Activated T-cell treated with anti-CD3 and anti-CD28 coated beads, Interleukin-2, amount 50 U/mL, for 4 hours (primary cell): ENCODE data around the gene XPNPEP1. TPM values are rescaled to one million over a fixed set of nuclear protein-coding genes. Genes with fewer than 3 reads are reported as not detected.

ENCODE experiments used
- ATAC-seq, 2 donors: fragments of 200-7000 bp; cut with Tn5 transposase; one replicate each; pipeline ENCODE4 v1.10.0; 2021
- DNase-seq: peaks from one replicate; pipeline ENCODE4 v3.0.0-alpha.2; 2020
- H3K27me3 Mint-ChIP-seq: one replicate; pipeline ENCODE4 v1.8.0; 2021; ENCODE audit warnings: low read depth, mixed read lengths
- H3K36me3 Mint-ChIP-seq: one replicate; pipeline ENCODE4 v1.8.0; 2022; ENCODE audit warnings: mixed read lengths; ENCODE audit not compliant: insufficient read depth
- H3K4me1 Mint-ChIP-seq: one replicate; pipeline ENCODE4 v1.8.0; 2021; ENCODE audit warnings: low read depth, mixed read lengths
- H3K4me3 Mint-ChIP-seq: one replicate; pipeline ENCODE4 v1.8.0; 2021; ENCODE audit warnings: mild to moderate bottlenecking, moderate library complexity, mixed read lengths
- H3K9me3 Mint-ChIP-seq: one replicate; pipeline ENCODE4 v1.8.0; 2021; ENCODE audit warnings: mixed read lengths
- total RNA-seq, 3 donors: library from RNA; stranded (reverse); gene quantifications; one replicate each; pipeline ENCODE4 v1.2.1, GENCODE V29; 2021

XPNPEP1 gene
- total RNA-seq, 3 donors from 2014 or later = 57.0 to 62.6 (median 62.4) TPM

- H3K36me3 Mint-ChIP-seq = peaks cover 46% of the 10 kb centered on the region
Observed at GRCh38 chr10:109862041-109862440, 61.3 kb downstream of the XPNPEP1 start.

DNA sequence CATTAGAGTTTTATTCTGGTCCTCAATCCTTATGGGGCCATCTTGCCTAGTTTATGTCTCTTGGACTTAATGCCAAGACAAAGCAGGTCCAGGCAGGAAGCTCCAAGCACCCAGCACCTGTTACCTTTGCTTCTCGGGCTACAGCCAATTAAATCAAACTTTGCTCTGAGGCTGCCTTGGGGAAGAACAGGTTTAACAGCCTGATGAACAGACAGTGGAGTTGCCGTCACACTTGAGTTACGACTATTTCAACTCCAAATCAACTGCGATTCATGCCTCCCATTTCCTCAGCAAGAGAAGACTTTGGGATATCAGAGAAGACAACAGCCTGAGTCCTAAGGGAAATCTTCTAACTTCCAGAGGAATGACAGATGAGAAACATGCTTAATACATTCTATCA, 62.2 kb downstream of the XPNPEP1 start:
- Mint-ChIP-seq H3K27me3 (no peaks in the 10 kb centered on the region), H3K9me3 (peaks cover 18% of the 10 kb centered on the region), H3K4me1 (no peaks in the 10 kb centered on the region), H3K36me3 (peaks cover 39% of the 10 kb centered on the region), H3K4me3 (no peak overlapping the region)
- ATAC-seq (no peak), DNase-seq (no peak)

More at GRCh38 chr10:109862041-109862440, 61.3 kb downstream of the XPNPEP1 start:
- Mint-ChIP-seq H3K4me1 (no peaks in the 10 kb centered on the region), H3K4me3 (no peak overlapping the region), H3K27me3 (no peaks in the 10 kb centered on the region), H3K9me3 (peaks cover 18% of the 10 kb centered on the region)
- DNase-seq (no peak), ATAC-seq (no peak)

GRCh38 chr10:109859221-109859620, 64.1 kb downstream of the XPNPEP1 start:
- Mint-ChIP-seq H3K36me3 (peaks cover 20% of the 10 kb centered on the region), H3K27me3 (no peaks in the 10 kb centered on the region), H3K4me3 (no peak overlapping the region), H3K4me1 (no peaks in the 10 kb centered on the region), H3K9me3 (peaks cover 15% of the 10 kb centered on the region)
- no peak for DNase-seq
- ATAC-seq = no peak

GRCh38 chr10:109855746-109856145, 67.6 kb downstream of the XPNPEP1 start:
- DNase-seq (no peak), ATAC-seq (no peak)
- Mint-ChIP-seq H3K4me3 (no peak overlapping the region), H3K4me1 (peaks cover 13% of the 10 kb centered on the region), H3K27me3 (no peaks in the 10 kb centered on the region), H3K9me3 (no peaks in the 10 kb centered on the region), H3K36me3 (peaks cover 1% of the 10 kb centered on the region)

DNA sequence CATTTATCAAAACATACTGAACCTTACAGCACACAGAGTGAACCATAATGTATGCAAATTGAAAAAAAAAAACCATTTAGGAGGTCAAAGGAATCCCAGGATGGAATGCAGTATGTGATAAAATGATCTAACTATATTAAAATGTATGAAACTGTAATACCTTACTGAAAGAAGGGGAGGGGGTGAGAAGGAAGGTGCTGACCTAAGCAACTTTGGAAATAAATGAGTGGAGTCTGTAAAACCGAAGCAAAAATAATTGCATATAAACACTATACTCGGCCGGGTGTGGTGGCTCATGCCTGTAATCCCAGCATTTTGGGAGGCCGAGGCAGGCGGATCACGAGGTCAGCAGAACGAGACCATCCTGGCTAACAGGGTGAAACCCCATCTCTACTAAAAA, 69.4 kb downstream of the XPNPEP1 start:
- DNase-seq (no peak), ATAC-seq (no peak)
- H3K4me3 Mint-ChIP-seq = no peak overlapping the region
- no peaks in the 10 kb centered on the region for H3K9me3 Mint-ChIP-seq
- H3K27me3 Mint-ChIP-seq = no peaks in the 10 kb centered on the region
- H3K4me1 Mint-ChIP-seq = peaks cover 13% of the 10 kb centered on the region
- H3K36me3 Mint-ChIP-seq = no peaks in the 10 kb centered on the region

- peak; percentile 63 for DNase-seq
- peaks cover 13% of the 10 kb centered on the region for H3K4me1 Mint-ChIP-seq
- H3K9me3 Mint-ChIP-seq = no peaks in the 10 kb centered on the region
- H3K27me3 Mint-ChIP-seq = no peaks in the 10 kb centered on the region
- ATAC-seq = peak; percentile 82 to 90
- H3K36me3 Mint-ChIP-seq = no peaks in the 10 kb centered on the region
- no peak overlapping the region for H3K4me3 Mint-ChIP-seq
Observed at GRCh38 chr10:109852475-109853037, 70.8 kb downstream of the XPNPEP1 start.

DNA sequence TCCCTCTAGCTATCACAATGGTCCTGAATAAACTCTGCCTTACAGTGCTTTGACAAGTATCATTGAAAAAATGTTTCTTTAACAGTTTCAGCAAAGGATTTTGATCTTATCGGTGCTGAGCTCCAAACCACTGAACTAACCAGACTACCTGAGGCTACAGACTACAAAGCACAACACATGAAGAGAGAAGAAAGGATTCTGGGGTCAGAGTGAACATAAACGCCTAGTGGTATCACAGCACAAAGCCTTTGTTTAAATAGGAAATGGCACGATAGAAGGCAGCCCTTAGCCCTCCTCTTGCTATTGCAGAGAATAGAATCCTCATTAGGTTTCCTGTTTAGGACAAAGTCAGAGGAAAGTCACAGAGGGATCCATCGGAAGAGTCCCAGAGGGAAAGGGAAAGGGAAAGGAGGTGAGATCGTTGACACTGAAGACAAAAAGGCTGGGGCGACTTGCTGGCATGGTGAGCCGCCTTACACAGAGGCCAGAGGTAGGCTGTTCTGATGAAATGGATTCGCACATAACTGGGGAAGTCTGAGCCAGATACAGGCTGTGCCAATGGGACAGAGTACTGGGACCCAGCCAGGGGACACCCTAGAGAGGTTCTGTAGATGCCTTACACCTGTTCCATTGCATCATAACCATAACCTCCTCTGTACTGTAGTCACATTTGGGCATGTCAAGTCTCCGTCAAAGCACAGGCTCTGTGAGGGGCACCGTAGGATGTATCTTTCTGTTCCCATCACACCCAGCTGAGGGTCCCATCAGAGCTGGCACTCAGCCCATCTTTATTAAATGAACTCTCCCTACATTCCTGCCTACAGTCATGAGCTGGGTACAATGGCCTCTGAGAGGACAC, 71.5 kb downstream of the XPNPEP1 start:
- Mint-ChIP-seq H3K4me1 (peaks cover 13% of the 10 kb centered on the region), H3K4me3 (no peak overlapping the region), H3K36me3 (no peaks in the 10 kb centered on the region), H3K27me3 (no peaks in the 10 kb centered on the region), H3K9me3 (no peaks in the 10 kb centered on the region)
- DNase-seq (no peak), ATAC-seq (peak in 1 of 2 donors; percentile 35)

- ATAC-seq (no peak), DNase-seq (no peak)
- no peak overlapping the region for H3K4me3 Mint-ChIP-seq
- H3K9me3 Mint-ChIP-seq = no peaks in the 10 kb centered on the region
- H3K27me3 Mint-ChIP-seq = peaks cover 4% of the 10 kb centered on the region
- no peaks in the 10 kb centered on the region for H3K36me3 Mint-ChIP-seq
- peaks cover 4% of the 10 kb centered on the region for H3K4me1 Mint-ChIP-seq
Observed at GRCh38 chr10:109846832-109847231, 76.5 kb downstream of the XPNPEP1 start.

GRCh38 chr10:109845308-109845707, 78.0 kb downstream of the XPNPEP1 start:
- Mint-ChIP-seq H3K9me3 (no peaks in the 10 kb centered on the region), H3K36me3 (no peaks in the 10 kb centered on the region), H3K27me3 (peaks cover 4% of the 10 kb centered on the region), H3K4me3 (no peak overlapping the region), H3K4me1 (no peaks in the 10 kb centered on the region)
- ATAC-seq (no peak), DNase-seq (no peak)

GRCh38 chr10:109838592-109839244, 84.6 kb downstream of the XPNPEP1 start:
- no peak overlapping the region for H3K4me3 Mint-ChIP-seq
- no peaks in the 10 kb centered on the region for H3K36me3 Mint-ChIP-seq
- no peaks in the 10 kb centered on the region for H3K4me1 Mint-ChIP-seq

GRCh38 chr10:109837384-109837783, 85.9 kb downstream of the XPNPEP1 start:
- Mint-ChIP-seq H3K9me3 (peaks cover under 1% of the 10 kb centered on the region), H3K4me1 (no peaks in the 10 kb centered on the region), H3K36me3 (peaks cover 2% of the 10 kb centered on the region), H3K27me3 (peaks cover 9% of the 10 kb centered on the region), H3K4me3 (no peak overlapping the region)
- DNase-seq (no peak), ATAC-seq (no peak)

More at GRCh38 chr10:109838592-109839244, 84.6 kb downstream of the XPNPEP1 start:
- peaks cover 9% of the 10 kb centered on the region for H3K27me3 Mint-ChIP-seq
- no peak for ATAC-seq
- no peaks in the 10 kb centered on the region for H3K9me3 Mint-ChIP-seq
- no peak for DNase-seq

- peaks cover 2% of the 10 kb centered on the region for H3K36me3 Mint-ChIP-seq
- H3K4me3 Mint-ChIP-seq = no peak overlapping the region
- H3K27me3 Mint-ChIP-seq = peaks cover 13% of the 10 kb centered on the region
- H3K4me1 Mint-ChIP-seq = no peaks in the 10 kb centered on the region
- no peak for ATAC-seq
- H3K9me3 Mint-ChIP-seq = peaks cover 7% of the 10 kb centered on the region
- no peak for DNase-seq
Observed at GRCh38 chr10:109835257-109835656, 88.1 kb downstream of the XPNPEP1 start.

DNA sequence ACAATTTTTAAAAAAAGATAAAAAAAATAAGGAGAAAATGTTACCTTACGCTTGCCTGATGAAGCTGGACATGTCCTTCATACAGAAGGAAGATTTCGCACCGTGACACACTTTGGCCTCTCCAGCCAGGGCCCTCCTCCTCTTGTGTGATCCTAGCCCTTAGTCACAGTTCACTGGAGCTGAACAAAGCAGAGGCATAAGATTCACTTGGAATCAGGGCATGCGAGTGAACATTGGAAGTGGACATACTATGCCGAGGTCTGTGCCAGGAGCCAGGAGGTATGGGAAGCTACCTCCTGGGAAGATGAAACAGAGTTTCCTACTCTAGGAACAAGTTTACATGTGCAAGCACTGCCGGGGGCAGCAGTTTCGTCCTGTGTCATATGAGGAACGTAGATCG, 91.5 kb downstream of the XPNPEP1 start:
- ATAC-seq = no peak
- no peak for DNase-seq
- H3K9me3 Mint-ChIP-seq = peaks cover 7% of the 10 kb centered on the region
- H3K27me3 Mint-ChIP-seq = peaks cover 13% of the 10 kb centered on the region
- peaks cover 2% of the 10 kb centered on the region for H3K36me3 Mint-ChIP-seq
- no peaks in the 10 kb centered on the region for H3K4me1 Mint-ChIP-seq
- no peak overlapping the region for H3K4me3 Mint-ChIP-seq

DNA sequence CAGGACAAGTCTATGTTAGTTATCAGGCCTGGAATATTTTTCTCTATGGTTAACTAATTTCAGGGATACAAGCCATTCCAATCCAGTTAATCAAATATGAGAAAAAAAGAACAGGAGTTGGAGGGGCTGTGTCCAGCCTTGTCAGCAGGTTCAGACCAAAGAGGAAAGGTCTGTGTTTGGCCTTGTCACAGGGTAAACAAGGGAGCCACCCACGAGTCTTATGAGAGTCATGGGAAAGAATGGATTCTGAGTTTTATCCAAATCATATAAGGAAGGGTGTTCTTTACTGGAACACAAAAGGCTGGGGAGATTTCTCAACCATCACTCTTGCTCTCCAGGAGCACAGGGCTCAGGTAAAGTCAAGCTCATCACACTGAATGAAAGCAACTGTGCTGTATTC, 99.1 kb downstream of the XPNPEP1 start:
- DNase-seq (no peak), ATAC-seq (no peak)
- H3K27me3 Mint-ChIP-seq = peaks cover 25% of the 10 kb centered on the region
- no peaks in the 10 kb centered on the region for H3K9me3 Mint-ChIP-seq
- no peaks in the 10 kb centered on the region for H3K36me3 Mint-ChIP-seq
- H3K4me1 Mint-ChIP-seq = no peaks in the 10 kb centered on the region
- H3K4me3 Mint-ChIP-seq = no peak overlapping the region
